HepG2 (cell line): ENCODE results near the gene TBC1D20. TPM values are rescaled to one million over a fixed set of nuclear protein-coding genes. Genes with fewer than 3 reads are reported as not detected.
A peak's percentile ranks its signal among the peaks of the same experiment; 100 is the strongest.

Source experiments
- CENPBD1 ChIP-seq: sonication (generic); formaldehyde crosslinking; IDR thresholded peaks from 2 replicates; pipeline ENCODE4 v1.8.0; 2022; ENCODE audit warnings: missing genetic modification reagents, low read depth, mild to moderate bottlenecking, borderline replicate concordance
- GPBP1L1 ChIP-seq: sonication (generic); formaldehyde crosslinking; IDR thresholded peaks from 2 replicates; pipeline ENCODE4 v1.5.0; 2020; ENCODE audit warnings: mild to moderate bottlenecking, missing genetic modification reagents
- HNRNPL ChIP-seq: fragments of 200-400 bp; formaldehyde crosslinking; IDR thresholded peaks from 2 replicates; pipeline ENCODE4 v1.6.1; 2017; ENCODE audit warnings: mild to moderate bottlenecking, low read depth, low read length
- MXI1 ChIP-seq: IDR thresholded peaks from 3 replicates; pipeline ENCODE4 v1.6.1; 2012; ENCODE audit warnings: low read depth, low read length, inconsistent platforms, borderline replicate concordance
- RFX3 ChIP-seq: IDR thresholded peaks from 2 replicates; pipeline ENCODE4 v1.6.1; 2016; ENCODE audit warnings: missing biosample characterization, missing genetic modification reagents
- ZNF17 ChIP-seq: sonication (generic); formaldehyde crosslinking; IDR thresholded peaks from 2 replicates; pipeline ENCODE4 v1.5.0; 2020; ENCODE audit warnings: mild to moderate bottlenecking, missing genetic modification reagents
- ZNF710 ChIP-seq: sonication (generic); formaldehyde crosslinking; IDR thresholded peaks from 2 replicates; pipeline ENCODE4 v1.5.0; 2020; ENCODE audit warnings: mild to moderate bottlenecking, missing genetic modification reagents, borderline replicate concordance
- polyA plus RNA-seq, 8 experiments: library from polyadenylated mRNA; depleted of rRNA in 3 of 8; stranded (reverse) in 7 of 8; unstranded in 1 of 8; fragments of >200 nt; fragmentation: Illumina TruSeq in 4 of 8; extraction: Trizol in 4 of 8; gene quantifications; 2 replicates each; pipeline versions ENCODE4 v1.2.1 to v1.2.3, GENCODE V29; 2011 to 2016; ENCODE audit warnings: low read depth in 4 of 8, missing spikeins in 1 of 8, mixed read lengths in 1 of 8; ENCODE audit not compliant: insufficient read depth in 1 of 8
- total RNA-seq, 5 experiments: library from RNA; depleted of rRNA; stranded (reverse); fragments of >200 nt; fragmentation: Illumina TruSeq; extraction: Trizol; gene quantifications; 2 replicates each; pipeline ENCODE4 v1.2.3, GENCODE V29; 2016; ENCODE audit warnings: low read depth in 1 of 5
- TF ChIP-seq, protein P1 (sequence below): IDR thresholded peaks from 2 replicates; pipeline ENCODE4 v1.4.0; 2020; ENCODE audit warnings: mild to moderate bottlenecking, missing genetic modification reagents
- TF ChIP-seq, protein P2 (sequence below): sonication (generic); formaldehyde crosslinking; IDR thresholded peaks from 2 replicates; pipeline ENCODE4 v1.9.0; 2021; ENCODE audit warnings: mild to moderate bottlenecking, missing genetic modification reagents

TBC1D20 gene
- total and polyA plus RNA-seq, 2 of the 13 experiments (the other 11 are each of a cell fraction or from before 2014, with no cell fraction given) = 36.6 to 47.1 TPM

DNA sequence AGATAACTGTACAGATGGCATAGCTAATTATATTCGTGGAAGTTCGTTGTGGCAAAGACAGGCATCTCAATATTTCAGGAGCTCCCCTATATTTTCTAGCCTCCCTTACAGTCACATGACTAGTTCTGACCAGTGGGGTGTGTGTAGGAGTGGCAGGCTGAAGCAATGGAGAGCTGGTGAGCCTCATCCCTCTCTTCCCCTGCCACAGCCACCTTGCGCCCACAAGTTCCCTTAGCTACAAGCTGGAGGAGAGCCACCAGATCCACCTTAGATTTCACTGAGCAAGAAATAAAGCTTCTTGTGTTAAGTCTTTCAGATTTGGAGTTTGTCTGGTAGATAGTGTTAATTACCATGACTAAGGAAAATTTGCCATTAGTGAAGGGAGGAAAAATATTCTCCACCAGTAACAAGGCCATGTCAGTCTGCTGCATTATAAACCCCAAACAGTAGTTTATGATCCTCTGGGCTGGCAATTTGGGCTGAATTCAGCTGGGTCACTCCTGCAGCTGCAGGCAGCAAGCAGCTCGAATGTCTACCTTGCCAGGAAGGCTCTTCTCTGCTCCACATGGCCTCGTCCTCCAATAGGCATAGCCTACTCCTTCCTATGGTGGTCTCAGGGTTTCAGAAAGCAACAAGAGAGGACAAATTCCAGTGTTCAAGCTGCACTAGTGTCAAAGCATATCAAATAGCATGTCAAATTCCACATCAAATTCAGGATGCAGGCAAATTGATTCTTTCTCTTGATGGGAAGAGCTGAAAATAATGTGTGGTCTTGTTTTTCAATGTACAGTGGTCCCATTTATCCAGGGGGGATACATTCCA is 61.7 kb downstream of the TBC1D20 start (continued):
- TF ChIP-seq, protein P1, sequence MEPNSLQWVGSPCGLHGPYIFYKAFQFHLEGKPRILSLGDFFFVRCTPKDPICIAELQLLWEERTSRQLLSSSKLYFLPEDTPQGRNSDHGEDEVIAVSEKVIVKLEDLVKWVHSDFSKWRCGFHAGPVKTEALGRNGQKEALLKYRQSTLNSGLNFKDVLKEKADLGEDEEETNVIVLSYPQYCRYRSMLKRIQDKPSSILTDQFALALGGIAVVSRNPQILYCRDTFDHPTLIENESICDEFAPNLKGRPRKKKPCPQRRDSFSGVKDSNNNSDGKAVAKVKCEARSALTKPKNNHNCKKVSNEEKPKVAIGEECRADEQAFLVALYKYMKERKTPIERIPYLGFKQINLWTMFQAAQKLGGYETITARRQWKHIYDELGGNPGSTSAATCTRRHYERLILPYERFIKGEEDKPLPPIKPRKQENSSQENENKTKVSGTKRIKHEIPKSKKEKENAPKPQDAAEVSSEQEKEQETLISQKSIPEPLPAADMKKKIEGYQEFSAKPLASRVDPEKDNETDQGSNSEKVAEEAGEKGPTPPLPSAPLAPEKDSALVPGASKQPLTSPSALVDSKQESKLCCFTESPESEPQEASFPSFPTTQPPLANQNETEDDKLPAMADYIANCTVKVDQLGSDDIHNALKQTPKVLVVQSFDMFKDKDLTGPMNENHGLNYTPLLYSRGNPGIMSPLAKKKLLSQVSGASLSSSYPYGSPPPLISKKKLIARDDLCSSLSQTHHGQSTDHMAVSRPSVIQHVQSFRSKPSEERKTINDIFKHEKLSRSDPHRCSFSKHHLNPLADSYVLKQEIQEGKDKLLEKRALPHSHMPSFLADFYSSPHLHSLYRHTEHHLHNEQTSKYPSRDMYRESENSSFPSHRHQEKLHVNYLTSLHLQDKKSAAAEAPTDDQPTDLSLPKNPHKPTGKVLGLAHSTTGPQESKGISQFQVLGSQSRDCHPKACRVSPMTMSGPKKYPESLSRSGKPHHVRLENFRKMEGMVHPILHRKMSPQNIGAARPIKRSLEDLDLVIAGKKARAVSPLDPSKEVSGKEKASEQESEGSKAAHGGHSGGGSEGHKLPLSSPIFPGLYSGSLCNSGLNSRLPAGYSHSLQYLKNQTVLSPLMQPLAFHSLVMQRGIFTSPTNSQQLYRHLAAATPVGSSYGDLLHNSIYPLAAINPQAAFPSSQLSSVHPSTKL (CRISPR knock-in tag) = no peak; the same call in 1 of the 2 replicates
- TF ChIP-seq, protein P2, sequence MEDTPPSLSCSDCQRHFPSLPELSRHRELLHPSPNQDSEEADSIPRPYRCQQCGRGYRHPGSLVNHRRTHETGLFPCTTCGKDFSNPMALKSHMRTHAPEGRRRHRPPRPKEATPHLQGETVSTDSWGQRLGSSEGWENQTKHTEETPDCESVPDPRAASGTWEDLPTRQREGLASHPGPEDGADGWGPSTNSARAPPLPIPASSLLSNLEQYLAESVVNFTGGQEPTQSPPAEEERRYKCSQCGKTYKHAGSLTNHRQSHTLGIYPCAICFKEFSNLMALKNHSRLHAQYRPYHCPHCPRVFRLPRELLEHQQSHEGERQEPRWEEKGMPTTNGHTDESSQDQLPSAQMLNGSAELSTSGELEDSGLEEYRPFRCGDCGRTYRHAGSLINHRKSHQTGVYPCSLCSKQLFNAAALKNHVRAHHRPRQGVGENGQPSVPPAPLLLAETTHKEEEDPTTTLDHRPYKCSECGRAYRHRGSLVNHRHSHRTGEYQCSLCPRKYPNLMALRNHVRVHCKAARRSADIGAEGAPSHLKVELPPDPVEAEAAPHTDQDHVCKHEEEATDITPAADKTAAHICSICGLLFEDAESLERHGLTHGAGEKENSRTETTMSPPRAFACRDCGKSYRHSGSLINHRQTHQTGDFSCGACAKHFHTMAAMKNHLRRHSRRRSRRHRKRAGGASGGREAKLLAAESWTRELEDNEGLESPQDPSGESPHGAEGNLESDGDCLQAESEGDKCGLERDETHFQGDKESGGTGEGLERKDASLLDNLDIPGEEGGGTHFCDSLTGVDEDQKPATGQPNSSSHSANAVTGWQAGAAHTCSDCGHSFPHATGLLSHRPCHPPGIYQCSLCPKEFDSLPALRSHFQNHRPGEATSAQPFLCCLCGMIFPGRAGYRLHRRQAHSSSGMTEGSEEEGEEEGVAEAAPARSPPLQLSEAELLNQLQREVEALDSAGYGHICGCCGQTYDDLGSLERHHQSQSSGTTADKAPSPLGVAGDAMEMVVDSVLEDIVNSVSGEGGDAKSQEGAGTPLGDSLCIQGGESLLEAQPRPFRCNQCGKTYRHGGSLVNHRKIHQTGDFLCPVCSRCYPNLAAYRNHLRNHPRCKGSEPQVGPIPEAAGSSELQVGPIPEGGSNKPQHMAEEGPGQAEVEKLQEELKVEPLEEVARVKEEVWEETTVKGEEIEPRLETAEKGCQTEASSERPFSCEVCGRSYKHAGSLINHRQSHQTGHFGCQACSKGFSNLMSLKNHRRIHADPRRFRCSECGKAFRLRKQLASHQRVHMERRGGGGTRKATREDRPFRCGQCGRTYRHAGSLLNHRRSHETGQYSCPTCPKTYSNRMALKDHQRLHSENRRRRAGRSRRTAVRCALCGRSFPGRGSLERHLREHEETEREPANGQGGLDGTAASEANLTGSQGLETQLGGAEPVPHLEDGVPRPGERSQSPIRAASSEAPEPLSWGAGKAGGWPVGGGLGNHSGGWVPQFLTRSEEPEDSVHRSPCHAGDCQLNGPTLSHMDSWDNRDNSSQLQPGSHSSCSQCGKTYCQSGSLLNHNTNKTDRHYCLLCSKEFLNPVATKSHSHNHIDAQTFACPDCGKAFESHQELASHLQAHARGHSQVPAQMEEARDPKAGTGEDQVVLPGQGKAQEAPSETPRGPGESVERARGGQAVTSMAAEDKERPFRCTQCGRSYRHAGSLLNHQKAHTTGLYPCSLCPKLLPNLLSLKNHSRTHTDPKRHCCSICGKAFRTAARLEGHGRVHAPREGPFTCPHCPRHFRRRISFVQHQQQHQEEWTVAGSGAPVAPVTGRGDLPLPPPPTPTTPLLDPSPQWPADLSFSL (CRISPR knock-in tag) = no peak
- TF ChIP-seq ZNF17 (CRISPR knock-in tag) (no peak), RFX3 (CRISPR knock-in tag) (no peak), GPBP1L1 (CRISPR knock-in tag) (no peak), HNRNPL (no peak), CENPBD1 (CRISPR knock-in tag) (no peak), ZNF710 (CRISPR knock-in tag) (0 out of 2 replicates have a peak, but pooled peaks have one; percentile 9), MXI1 (no peak)
